Smooth muscle cell (in vitro differentiated cells): ENCODE results near the gene SART1. TPM values are rescaled to one million over a fixed set of nuclear protein-coding genes. Genes with fewer than 3 reads are reported as not detected.

ENCODE experiments used
- DNase-seq: peaks from one replicate; lab custom pipeline; 2025; ENCODE audit not compliant: unreplicated experiment; lab: John Stamatoyannopoulos, UW
- H2AFZ ChIP-seq: fragments of 200-600 bp; sonication (generic); 2 replicates; pipeline ENCODE4 v1.6.0; 2016; ENCODE audit warnings: antibody characterized with exemption, low read depth, mild to moderate bottlenecking
- H3F3A ChIP-seq: fragments of 200-600 bp; sonication (generic); 2 replicates; pipeline ENCODE4 v1.6.0; 2017; ENCODE audit warnings: antibody characterized with exemption, low read depth
- H3K27ac ChIP-seq: fragments of 200-600 bp; sonication (generic); 2 replicates; pipeline ENCODE4 v1.5.1; 2016; ENCODE audit warnings: low read depth, mild to moderate bottlenecking
- H3K27me3 ChIP-seq: fragments of 200-600 bp; sonication (generic); 2 replicates; pipeline ENCODE4 v1.6.1; 2016; ENCODE audit warnings: low read depth, mild to moderate bottlenecking
- H3K36me3 ChIP-seq: fragments of 200-600 bp; sonication (generic); 2 replicates; pipeline ENCODE4 v1.5.1; 2016; ENCODE audit warnings: low read depth
- H3K4me1 ChIP-seq: fragments of 200-600 bp; sonication (generic); 2 replicates; pipeline ENCODE4 v1.5.1; 2016; ENCODE audit warnings: low read depth
- H3K4me2 ChIP-seq: fragments of 200-600 bp; sonication (generic); 2 replicates; pipeline ENCODE4 v1.6.0; 2016; ENCODE audit warnings: mild to moderate bottlenecking
- H3K4me3 ChIP-seq: fragments of 200-600 bp; sonication (generic); 2 replicates; pipeline ENCODE4 v1.5.1; 2016; ENCODE audit warnings: mild to moderate bottlenecking
- H3K79me2 ChIP-seq: fragments of 200-600 bp; sonication (generic); 2 replicates; pipeline ENCODE4 v1.6.0; 2016; ENCODE audit warnings: low read depth, mild to moderate bottlenecking
- H3K9ac ChIP-seq: fragments of 200-600 bp; sonication (generic); 2 replicates; pipeline ENCODE4 v1.6.0; 2016; ENCODE audit warnings: low read depth
- H3K9me3 ChIP-seq: fragments of 200-600 bp; sonication (generic); replicated peaks from 2 replicates; pipeline ENCODE4 v1.5.1; 2016; ENCODE audit warnings: low read depth
- H4K20me1 ChIP-seq: fragments of 200-600 bp; sonication (generic); 2 replicates; pipeline ENCODE4 v1.6.0; 2016; ENCODE audit warnings: low read depth
- CTCF ChIP-seq: fragments of 200-600 bp; sonication (generic); IDR thresholded peaks from 2 replicates; pipeline ENCODE4 v1.5.1; 2017; ENCODE audit warnings: borderline replicate concordance, mild to moderate bottlenecking, antibody characterized with exemption; ENCODE audit not compliant: insufficient read depth, poor library complexity, severe bottlenecking
- WGBS: methylation state at CpG from one replicate; pipeline ENCODE4 v1.1.7; 2016; ENCODE audit warnings: low lambda C conversion rate; 5-methylcytosine and 5-hydroxymethylcytosine counted together
- polyA plus RNA-seq: library from polyadenylated mRNA; unstranded; fragments of >200 nt; fragmentation: Nextera tagmentation; extraction: Ambion mirVana; gene quantifications from 2 replicates; pipeline ENCODE4 v1.2.1, GENCODE V29; 2016
- total RNA-seq: library from RNA; depleted of rRNA; stranded (reverse); fragments of >200 nt; gene quantifications from 2 replicates; pipeline ENCODE4 v1.2.3, GENCODE V29; 2014

Gene SART1
- total and polyA plus RNA-seq, 2 experiments from 2014 or later = 22.5 to 62.5 TPM

DNA sequence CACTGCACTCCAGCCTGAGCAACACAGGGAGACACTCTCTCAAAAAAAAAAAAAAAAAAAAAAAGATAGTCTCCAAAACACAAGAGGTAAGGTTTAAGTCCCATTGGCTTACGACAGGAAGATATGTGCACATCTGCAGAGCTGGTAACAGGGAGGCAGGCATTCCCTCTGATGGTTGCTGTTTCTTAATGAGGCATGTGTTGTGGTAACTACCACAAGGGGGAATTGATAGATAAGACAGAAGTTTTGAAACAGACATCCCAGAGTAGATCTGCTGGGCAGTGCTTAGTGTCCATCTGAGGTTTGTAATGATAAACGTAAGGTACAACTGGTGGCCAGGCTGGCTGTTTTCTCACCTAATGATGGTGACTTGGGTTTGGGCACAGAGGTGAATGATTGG, 35.8 kb downstream of the SART1 start:
- H3K9me3 ChIP-seq = no peaks in the 10 kb centered on the region
- H3K27ac ChIP-seq = no peak overlapping the region
- H3K79me2 ChIP-seq = peaks cover 25% of the 10 kb centered on the region
- WGBS = 97% methylated on average over 2 of the region's 2 CpGs
- no peak for DNase-seq
- no peaks in the 10 kb centered on the region for H3F3A ChIP-seq
- H3K9ac ChIP-seq = no peak overlapping the region
- H3K4me1 ChIP-seq = no peaks in the 10 kb centered on the region
- peaks cover 9% of the 10 kb centered on the region for H4K20me1 ChIP-seq
- H3K27me3 ChIP-seq = no peaks in the 10 kb centered on the region
- peaks cover 9% of the 10 kb centered on the region for H3K36me3 ChIP-seq
- no peak for TF ChIP-seq CTCF
- H3K4me3 ChIP-seq = no peak overlapping the region
- H3K4me2 ChIP-seq = no peak overlapping the region
- no peak overlapping the region for H2AFZ ChIP-seq

- Histone ChIP-seq H3K4me1 (peaks cover 14% of the 10 kb centered on the region), H3K27ac (peak within 1 kb of the TSS; percentile 95), H3K36me3 (peaks cover 9% of the 10 kb centered on the region), H3K27me3 (no peaks in the 10 kb centered on the region), H3K4me3 (peak within 1 kb of the TSS; percentile 91), H3K9ac (peak within 1 kb of the TSS; percentile 88), H2AFZ (peak within 1 kb of the TSS; percentile 93), H3K4me2 (peak within 1 kb of the TSS; percentile 88), H3K79me2 (peaks cover 33% of the 10 kb centered on the region), H4K20me1 (peaks cover 9% of the 10 kb centered on the region), H3F3A (peaks cover 7% of the 10 kb centered on the region), H3K9me3 (no peaks in the 10 kb centered on the region)
- TF ChIP-seq CTCF = no peak
- DNase-seq = peak; percentile 94
- WGBS = under 1% methylated on average over 53 of the region's 55 CpGs
These were observed 40.6 kb downstream of the SART1 start, which contains the start of the genes BANF1 and EIF1AD for GRCh38 chr11:66001942-66002647. Gene BANF1, plus strand, starts transcription at chr11:66002503. Its CDS starts 748 bp downstream, at chr11:66003251. Gene EIF1AD, minus strand, starts transcription at chr11:66002157. Its CDS starts 1,768 bp downstream, at chr11:66000389.

- Histone ChIP-seq H3K79me2 (peaks cover 33% of the 10 kb centered on the region), H3K4me3 (peak overlapping the region; percentile 91), H3K9me3 (no peaks in the 10 kb centered on the region), H3F3A (peaks cover 9% of the 10 kb centered on the region), H3K27ac (peak overlapping the region; percentile 95), H2AFZ (peak overlapping the region; percentile 93), H3K27me3 (no peaks in the 10 kb centered on the region), H3K4me1 (peaks cover 21% of the 10 kb centered on the region), H3K4me2 (peak overlapping the region; percentile 88), H4K20me1 (peaks cover 9% of the 10 kb centered on the region), H3K36me3 (peaks cover 4% of the 10 kb centered on the region), H3K9ac (peak overlapping the region; percentile 88)
- no peak for DNase-seq
- TF ChIP-seq CTCF = no peak
- WGBS = 5% methylated on average over 15 of the region's 40 CpGs
These were observed 41.2 kb downstream of the SART1 start for GRCh38 chr11:66002648-66003225.
